Activated CD8-positive, alpha-beta memory T cell treated with anti-CD3 and anti-CD28 coated beads, Interleukin-2, amount 10 ng/mL, durations not matched to agents 7 days and 5 days (primary cell): ENCODE measurements around the gene TANC1. TPM values are rescaled to one million over a fixed set of nuclear protein-coding genes. Genes with fewer than 3 reads are reported as not detected.
"Not testable (repeated sequence)": the region's sequence is repeated elsewhere in the genome, so short reads cannot be mapped to it uniquely, and the experiment has no call there.

Experiments used
- ATAC-seq: fragments of 150-1000 bp; cut with Tn5 transposase; one replicate; pipeline ENCODE4 v1.10.0; 2021; ENCODE audit warnings: moderate library complexity
- CTCF ChIA-PET: fragments of 350-600 bp; sonication (Branson Sonifier 250); formaldehyde crosslinking; loops from one replicate; lab custom pipeline; 2021; ENCODE audit warnings: antibody characterized with exemption; lab: Charles Lee
- DNase-seq: peaks from one replicate; pipeline ENCODE4 v3.0.0-alpha.2; 2020
- H3K27ac Mint-ChIP-seq: one replicate; pipeline ENCODE4 v1.8.0; 2021; ENCODE audit warnings: mild to moderate bottlenecking, mixed read lengths
- H3K27me3 Mint-ChIP-seq: one replicate; pipeline ENCODE4 v1.8.0; 2021; ENCODE audit warnings: mixed read lengths
- H3K36me3 Mint-ChIP-seq: one replicate; pipeline ENCODE4 v1.8.0; 2021; ENCODE audit warnings: mild to moderate bottlenecking, mixed read lengths
- H3K4me1 Mint-ChIP-seq: one replicate; pipeline ENCODE4 v1.8.0; 2021; ENCODE audit warnings: mixed read lengths
- H3K4me3 Mint-ChIP-seq: one replicate; pipeline ENCODE4 v1.8.0; 2021; ENCODE audit warnings: mild to moderate bottlenecking, moderate library complexity, mixed read lengths
- H3K9me3 Mint-ChIP-seq: one replicate; pipeline ENCODE4 v1.8.0; 2022; ENCODE audit warnings: low read depth, mixed read lengths
- total RNA-seq, 2 experiments: library from RNA; stranded (reverse); gene quantifications; one replicate each; pipeline ENCODE4 v1.2.3, GENCODE V29; 2021

The TANC1 gene
- total RNA-seq, 2 experiments from 2014 or later = 0.16 to 0.20 TPM

- no peak overlapping the region for H3K4me3 Mint-ChIP-seq
- H3K27ac Mint-ChIP-seq = no peak overlapping the region
- H3K36me3 Mint-ChIP-seq = no peaks in the 10 kb centered on the region
- DNase-seq (no peak), ATAC-seq (no peak)
- no peaks in the 10 kb centered on the region for H3K4me1 Mint-ChIP-seq
- H3K27me3 Mint-ChIP-seq = peaks cover 4% of the 10 kb centered on the region
- no peaks in the 10 kb centered on the region for H3K9me3 Mint-ChIP-seq
- CTCF ChIA-PET = no interaction called here
These were observed 66.3 kb downstream of the TANC1 start for GRCh38 chr2:159034713-159035112.

- Mint-ChIP-seq H3K4me3 (no peak overlapping the region), H3K36me3 (no peaks in the 10 kb centered on the region), H3K4me1 (no peaks in the 10 kb centered on the region), H3K27ac (no peak overlapping the region), H3K27me3 (peaks cover 4% of the 10 kb centered on the region), H3K9me3 (no peaks in the 10 kb centered on the region)
- no peak for DNase-seq
- CTCF ChIA-PET = no interaction called here
- ATAC-seq = no peak
These were observed 67.5 kb downstream of the TANC1 start for GRCh38 chr2:159035790-159036411.

- H3K27ac Mint-ChIP-seq, H3K36me3 Mint-ChIP-seq, H3K27me3 Mint-ChIP-seq, DNase-seq, CTCF ChIA-PET, H3K4me1 Mint-ChIP-seq, H3K4me3 Mint-ChIP-seq, H3K9me3 Mint-ChIP-seq, ATAC-seq: not testable (repeated sequence)
These were observed 68.0 kb downstream of the TANC1 start for GRCh38 chr2:159036461-159036860.

GRCh38 chr2:159041328-159041727 is 72.9 kb downstream of the TANC1 start:
- ATAC-seq = not testable (repeated sequence)

GRCh38 chr2:159042115-159042850 is 73.8 kb downstream of the TANC1 start:
- no peaks in the 10 kb centered on the region for H3K27me3 Mint-ChIP-seq
- ATAC-seq (no peak), DNase-seq (no peak)
- no peaks in the 10 kb centered on the region for H3K36me3 Mint-ChIP-seq
- no peaks in the 10 kb centered on the region for H3K9me3 Mint-ChIP-seq
- H3K4me1 Mint-ChIP-seq = no peaks in the 10 kb centered on the region
- CTCF ChIA-PET = interaction anchor here (0.9 kb wide), 1 partner anchor 13 kb away, joined by 3 read pairs; no protein-coding TSS in a partner anchor
- no peak overlapping the region for H3K4me3 Mint-ChIP-seq
- H3K27ac Mint-ChIP-seq = no peak overlapping the region

More at GRCh38 chr2:159041328-159041727, 72.9 kb downstream of the TANC1 start:
- CTCF ChIA-PET, DNase-seq, H3K27me3 Mint-ChIP-seq, H3K36me3 Mint-ChIP-seq, H3K4me1 Mint-ChIP-seq, H3K9me3 Mint-ChIP-seq, H3K27ac Mint-ChIP-seq, H3K4me3 Mint-ChIP-seq: not testable (repeated sequence)

GRCh38 chr2:159043710-159044109 is 75.3 kb downstream of the TANC1 start:
- Mint-ChIP-seq H3K4me1 (no peaks in the 10 kb centered on the region), H3K9me3 (no peaks in the 10 kb centered on the region), H3K4me3 (no peak overlapping the region), H3K36me3 (no peaks in the 10 kb centered on the region), H3K27ac (no peak overlapping the region), H3K27me3 (no peaks in the 10 kb centered on the region)
- CTCF ChIA-PET = no interaction called here
- ATAC-seq (no peak), DNase-seq (no peak)

GRCh38 chr2:159044804-159045286 is 76.4 kb downstream of the TANC1 start:
- Mint-ChIP-seq H3K27ac (no peak overlapping the region), H3K4me1 (no peaks in the 10 kb centered on the region), H3K4me3 (no peak overlapping the region), H3K9me3 (no peaks in the 10 kb centered on the region), H3K27me3 (no peaks in the 10 kb centered on the region), H3K36me3 (no peaks in the 10 kb centered on the region)
- no peak for DNase-seq
- no peak for ATAC-seq
- CTCF ChIA-PET = no interaction called here

GRCh38 chr2:159045545-159046454 is 77.4 kb downstream of the TANC1 start:
- DNase-seq (no peak), ATAC-seq (no peak)
- CTCF ChIA-PET = no interaction called here
- no peak overlapping the region for H3K4me3 Mint-ChIP-seq
- no peaks in the 10 kb centered on the region for H3K9me3 Mint-ChIP-seq
- H3K4me1 Mint-ChIP-seq = no peaks in the 10 kb centered on the region
- H3K27me3 Mint-ChIP-seq = no peaks in the 10 kb centered on the region
- no peak overlapping the region for H3K27ac Mint-ChIP-seq
- H3K36me3 Mint-ChIP-seq = no peaks in the 10 kb centered on the region

- no peaks in the 10 kb centered on the region for H3K9me3 Mint-ChIP-seq
- no peak overlapping the region for H3K27ac Mint-ChIP-seq
- no peaks in the 10 kb centered on the region for H3K4me1 Mint-ChIP-seq
- H3K4me3 Mint-ChIP-seq = no peak overlapping the region
- H3K27me3 Mint-ChIP-seq = peaks cover 8% of the 10 kb centered on the region
- no peaks in the 10 kb centered on the region for H3K36me3 Mint-ChIP-seq
- CTCF ChIA-PET = no interaction called here
- DNase-seq = no peak
- ATAC-seq = no peak
These were observed 78.5 kb downstream of the TANC1 start for GRCh38 chr2:159046966-159047365.

- no peaks in the 10 kb centered on the region for H3K9me3 Mint-ChIP-seq
- H3K4me1 Mint-ChIP-seq = no peaks in the 10 kb centered on the region
- H3K4me3 Mint-ChIP-seq = no peak overlapping the region
- peaks cover 15% of the 10 kb centered on the region for H3K27me3 Mint-ChIP-seq
- DNase-seq (no peak), ATAC-seq (no peak)
- no peak overlapping the region for H3K27ac Mint-ChIP-seq
- H3K36me3 Mint-ChIP-seq = no peaks in the 10 kb centered on the region
- CTCF ChIA-PET = no interaction called here
These were observed 82.0 kb downstream of the TANC1 start for GRCh38 chr2:159050426-159050825.

- Mint-ChIP-seq H3K9me3 (no peaks in the 10 kb centered on the region), H3K4me1 (no peaks in the 10 kb centered on the region), H3K36me3 (no peaks in the 10 kb centered on the region), H3K27ac (no peak overlapping the region), H3K4me3 (no peak overlapping the region), H3K27me3 (peaks cover 15% of the 10 kb centered on the region)
- no peak for DNase-seq
- ATAC-seq = no peak
- CTCF ChIA-PET = interaction anchor here (1.2 kb wide), 1 partner anchor 54 kb away, joined by 5 read pairs; no protein-coding TSS in a partner anchor
These were observed 82.7 kb downstream of the TANC1 start for GRCh38 chr2:159051133-159051532.

- Mint-ChIP-seq H3K4me3 (no peak overlapping the region), H3K27me3 (peaks cover 15% of the 10 kb centered on the region), H3K36me3 (no peaks in the 10 kb centered on the region), H3K9me3 (no peaks in the 10 kb centered on the region), H3K4me1 (no peaks in the 10 kb centered on the region), H3K27ac (no peak overlapping the region)
- ATAC-seq = no peak
- CTCF ChIA-PET = interaction anchor here (1.2 kb wide), 1 partner anchor 55 kb away, joined by 5 read pairs; no protein-coding TSS in a partner anchor
- no peak for DNase-seq
These were observed 83.2 kb downstream of the TANC1 start for GRCh38 chr2:159051661-159052060.

GRCh38 chr2:159052157-159052601 is 83.7 kb downstream of the TANC1 start:
- ATAC-seq = no peak
- H3K4me3 Mint-ChIP-seq = no peak overlapping the region
- no peaks in the 10 kb centered on the region for H3K9me3 Mint-ChIP-seq

More at GRCh38 chr2:159052157-159052601, 83.7 kb downstream of the TANC1 start:
- CTCF ChIA-PET = interaction anchor here (1.2 kb wide), 1 partner anchor 55 kb away, joined by 5 read pairs; no protein-coding TSS in a partner anchor
- DNase-seq = no peak
- H3K36me3 Mint-ChIP-seq = no peaks in the 10 kb centered on the region
- no peaks in the 10 kb centered on the region for H3K4me1 Mint-ChIP-seq
- H3K27me3 Mint-ChIP-seq = peaks cover 15% of the 10 kb centered on the region
- no peak overlapping the region for H3K27ac Mint-ChIP-seq
